HCT116 (cell line): Measurements from ENCODE around the gene ACER2. TPM values are rescaled to one million over a fixed set of nuclear protein-coding genes. Genes with fewer than 3 reads are reported as not detected.

Experiments
- ATAC-seq: fragments of 200-7000 bp; cut with Tn5 transposase; 2 replicates; pipeline ENCODE4 v1.9.1; 2020; ENCODE audit warnings: mild to moderate bottlenecking, moderate library complexity
- BruUV-seq: library from RNA; stranded (reverse); fragments of 400-500 nt; replicated peaks from 2 replicates; lab custom pipeline; 2021; lab: Mats Ljungman, UMichigan
- CTCF ChIA-PET: fragments of 300-600 bp; sonication (Branson Sonifier 250); formaldehyde crosslinking; loops from one replicate; lab custom pipeline; 2021; ENCODE audit warnings: antibody characterized with exemption; lab: Charles Lee
- POLR2A ChIA-PET: fragments of 300-600, 350-600 bp; sonication (Branson Sonifier 250); formaldehyde crosslinking; loops from one replicate; lab custom pipeline; 2021; ENCODE audit warnings: antibody characterized with exemption; lab: Charles Lee
- RAD21 ChIA-PET, 2 experiments: fragments of 300-600 bp; sonication (Branson Sonifier 250); formaldehyde crosslinking; loops; one replicate each; lab custom pipeline; 2023; ENCODE audit warnings: low total read pairs in 2 of 2; ENCODE audit not compliant: uncharacterized antibody in 2 of 2, unreplicated experiment in 2 of 2, low non-redundant PET in 1 of 2; lab: Charles Lee
- DNase-seq: peaks from one replicate; pipeline ENCODE4 v3.0.0-alpha.2; 2010; ENCODE audit warnings: low read depth, low spot score
- H2AFZ ChIP-seq: fragments of 200-600 bp; shearing (Covaris generic), sonication (generic); 2 replicates; pipeline ENCODE4 v1.6.1; 2017; ENCODE audit warnings: low read depth, mixed run types, mixed read lengths, antibody characterized with exemption, low read length; ENCODE audit not compliant: poor library complexity, severe bottlenecking
- H3K27ac ChIP-seq: 2 replicates; pipeline ENCODE4 v1.5.1; 2012; ENCODE audit warnings: low read depth, low read length
- H3K27me3 ChIP-seq: fragments of 200-600 bp; sonication (generic); 2 replicates; pipeline ENCODE4 v1.6.1; 2016; ENCODE audit warnings: mixed run types, low read length, mixed read lengths; ENCODE audit not compliant: insufficient read depth
- H3K36me3 ChIP-seq, 2 experiments: fragments of 200-500 bp in 1 of 2; fragments of 200-600 bp in 1 of 2; sonication (Bioruptor generic) in 1 of 2; sonication (generic) in 1 of 2; 2 replicates each; pipeline versions ENCODE4 v1.5.1 to v1.6.1; 2014 to 2016; ENCODE audit warnings: low read length in 2 of 2, inconsistent platforms in 1 of 2, mixed read lengths in 1 of 2, mixed run types in 1 of 2; ENCODE audit not compliant: insufficient read depth in 2 of 2, control insufficient read depth in 1 of 2
- H3K4me1 ChIP-seq, 2 experiments: fragments of 200-600 bp in 1 of 2; sonication (generic) in 1 of 2; 2 replicates each; pipeline versions ENCODE4 v1.5.1 to v1.6.1; 2012 to 2017; ENCODE audit warnings: low read length in 2 of 2, inconsistent platforms in 1 of 2, mild to moderate bottlenecking in 1 of 2, mixed read lengths in 1 of 2, mixed run types in 1 of 2, moderate library complexity in 1 of 2; ENCODE audit not compliant: insufficient read depth in 2 of 2, control insufficient read depth in 1 of 2
- H3K4me2 ChIP-seq: fragments of 200-600 bp; sonication (generic); 2 replicates; pipeline ENCODE4 v1.6.1; 2017; ENCODE audit warnings: mixed run types, low read length, mixed read lengths
- H3K4me3 ChIP-seq, 2 experiments: fragments of 200-600 bp in 1 of 2; sonication (generic) in 1 of 2; replicated peaks in 1 of 2; 2 replicates each; pipeline ENCODE4 v1.5.1; 2011 to 2016; ENCODE audit warnings: low read length in 2 of 2, control low read depth in 1 of 2, low read depth in 1 of 2, mild to moderate bottlenecking in 1 of 2, mixed read lengths in 1 of 2, mixed run types in 1 of 2
- H3K79me2 ChIP-seq: fragments of 200-600 bp; sonication (generic); 2 replicates; pipeline ENCODE4 v1.6.1; 2017; ENCODE audit warnings: mild to moderate bottlenecking, mixed run types, low read length, moderate library complexity, mixed read lengths; ENCODE audit not compliant: insufficient read depth
- H3K9ac ChIP-seq: fragments of 200-600 bp; sonication (generic); 2 replicates; pipeline ENCODE4 v1.6.1; 2016; ENCODE audit warnings: low read length, mixed read lengths
- H3K9me2 ChIP-seq: fragments of 200-600 bp; sonication (generic), shearing (Covaris generic); 2 replicates; pipeline ENCODE4 v1.6.1; 2017; ENCODE audit warnings: mixed run types, mild to moderate bottlenecking, moderate library complexity; ENCODE audit not compliant: insufficient read depth
- H3K9me3 ChIP-seq, 2 experiments: fragments of 200-500 bp in 1 of 2; fragments of 200-600 bp in 1 of 2; sonication (Bioruptor generic) in 1 of 2; sonication (generic) in 1 of 2; 2 replicates each; pipeline ENCODE4 v1.6.1; 2014 to 2017; ENCODE audit warnings: low read length in 2 of 2, mixed read lengths in 2 of 2, inconsistent platforms in 1 of 2, low read depth in 1 of 2, mild to moderate bottlenecking in 1 of 2, mixed run types in 1 of 2, moderate library complexity in 1 of 2; ENCODE audit not compliant: control insufficient read depth in 1 of 2, insufficient read depth in 1 of 2
- H4K20me1 ChIP-seq: fragments of 200-600 bp; sonication (generic), shearing (Covaris generic); 2 replicates; pipeline ENCODE4 v1.6.1; 2017; ENCODE audit warnings: mixed run types, mild to moderate bottlenecking, moderate library complexity; ENCODE audit not compliant: insufficient read depth
- EGR1 ChIP-seq: IDR thresholded peaks from 2 replicates; pipeline ENCODE4 v1.6.1; 2012; ENCODE audit warnings: low read depth
- EZH2 ChIP-seq: fragments of 200-600 bp; sonication (generic); IDR thresholded peaks from 2 replicates; pipeline ENCODE4 v1.6.1; 2017; ENCODE audit warnings: antibody characterized with exemption, mixed run types
- JUND ChIP-seq: IDR thresholded peaks from 2 replicates; pipeline ENCODE4 v1.6.1; 2012
- MAX ChIP-seq: IDR thresholded peaks from 2 replicates; pipeline ENCODE4 v1.6.1; 2012
- POLR2AphosphoS5 ChIP-seq: IDR thresholded peaks from 2 replicates; pipeline ENCODE4 v1.6.1; 2011; ENCODE audit warnings: mild to moderate bottlenecking, low read depth, low read length, moderate library complexity
- RAD21 ChIP-seq: IDR thresholded peaks from 2 replicates; pipeline ENCODE4 v1.6.1; 2012; ENCODE audit warnings: low read depth, mild to moderate bottlenecking
- TCF7L2 ChIP-seq: IDR thresholded peaks from 2 replicates; pipeline ENCODE4 v1.7.0; 2011; ENCODE audit warnings: borderline replicate concordance, inconsistent platforms; ENCODE audit not compliant: insufficient read depth, insufficient read length; ENCODE audit errors: extremely low read depth
- intact Hi-C: fragments of 100-400 bp; cut with micrococcal nuclease; formaldehyde crosslinking; loops from 2 replicates; pipeline ENCODE4 v1.10.0; 2022
- total RNA-seq: library from RNA; stranded (reverse); gene quantifications from one replicate; pipeline ENCODE4 v1.2.1, GENCODE V29; 2021; ENCODE audit not compliant: unreplicated experiment
- TF ChIP-seq, protein P1 (sequence below): IDR thresholded peaks from 2 replicates; pipeline ENCODE4 v1.6.1; 2011; ENCODE audit warnings: mild to moderate bottlenecking, low read length, moderate library complexity; ENCODE audit not compliant: insufficient replicate concordance; ENCODE audit errors: extremely low read depth

The ACER2 gene
- total RNA-seq, 1 experiment from 2014 or later = 4.3 TPM

DNA sequence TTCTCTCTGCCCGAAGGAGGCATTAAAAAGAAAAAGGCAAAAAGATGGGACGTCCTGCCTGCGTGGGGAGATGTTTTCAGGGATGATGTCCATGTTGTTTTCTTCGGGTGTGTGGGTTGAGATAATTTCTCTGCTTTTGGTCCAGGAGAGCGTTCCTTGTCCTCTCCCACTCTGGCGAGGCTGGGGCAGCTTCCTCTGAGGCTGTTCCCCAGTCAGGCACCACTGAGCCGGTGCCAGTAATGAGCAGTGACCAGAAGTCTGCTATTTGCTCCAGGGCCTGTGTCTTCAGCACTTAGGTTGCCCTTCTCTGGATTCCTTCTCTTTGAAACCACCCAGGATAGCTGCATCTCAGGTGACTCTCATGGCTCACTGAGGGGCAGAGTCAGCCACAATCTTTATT, 71.5 kb downstream of the ACER2 start:
- intact Hi-C loops = no loop called here
- Histone ChIP-seq H3K4me3 (no peak overlapping the region), H3K9ac (no peak overlapping the region), H3K4me2 (no peak overlapping the region), H3K27ac (no peak overlapping the region), H3K79me2 (no peaks in the 10 kb centered on the region), H4K20me1 (no peaks in the 10 kb centered on the region), H2AFZ (no peak overlapping the region), H3K9me2 (no peaks in the 10 kb centered on the region), H3K36me3 (no peaks in the 10 kb centered on the region), H3K27me3 (peaks cover 5% of the 10 kb centered on the region), H3K9me3 (no peaks in the 10 kb centered on the region), H3K4me1 (no peaks in the 10 kb centered on the region)
- POLR2A ChIA-PET = no interaction called here
- DNase-seq (no peak), ATAC-seq (no peak)
- no peak for TF ChIP-seq JUND
- RAD21 ChIA-PET = no interaction called here
- CTCF ChIA-PET = no interaction called here
- BruUV-seq = no TSS peak

GRCh38 chr9:19481121-19481870, 72.5 kb downstream of the ACER2 start:
- Histone ChIP-seq H2AFZ (no peak overlapping the region), H3K27ac (no peak overlapping the region), H3K4me2 (no peak overlapping the region), H3K9me3 (no peaks in the 10 kb centered on the region), H3K4me1 (no peaks in the 10 kb centered on the region), H4K20me1 (no peaks in the 10 kb centered on the region), H3K79me2 (no peaks in the 10 kb centered on the region), H3K36me3 (no peaks in the 10 kb centered on the region), H3K4me3 (no peak overlapping the region), H3K9me2 (no peaks in the 10 kb centered on the region), H3K9ac (no peak overlapping the region), H3K27me3 (peaks cover 5% of the 10 kb centered on the region)
- no peak for ATAC-seq
- ChIA-PET POLR2A (no interaction called here), CTCF (interaction anchor here (1.1 to 1.6 kb wide), 2 partner anchors 10 to 16 kb away, joined by 3 to 7 read pairs; no protein-coding TSS in a partner anchor), RAD21 (no interaction called here)
- DNase-seq = no peak
- no TSS peak for BruUV-seq
- intact Hi-C loops = no loop called here
- TF ChIP-seq TCF7L2 (no peak), POLR2AphosphoS5 (no peak), RAD21 (no peak), JUND (no peak), MAX (no peak), EZH2 (no peak), EGR1 (no peak)
- TF ChIP-seq, protein P1, sequence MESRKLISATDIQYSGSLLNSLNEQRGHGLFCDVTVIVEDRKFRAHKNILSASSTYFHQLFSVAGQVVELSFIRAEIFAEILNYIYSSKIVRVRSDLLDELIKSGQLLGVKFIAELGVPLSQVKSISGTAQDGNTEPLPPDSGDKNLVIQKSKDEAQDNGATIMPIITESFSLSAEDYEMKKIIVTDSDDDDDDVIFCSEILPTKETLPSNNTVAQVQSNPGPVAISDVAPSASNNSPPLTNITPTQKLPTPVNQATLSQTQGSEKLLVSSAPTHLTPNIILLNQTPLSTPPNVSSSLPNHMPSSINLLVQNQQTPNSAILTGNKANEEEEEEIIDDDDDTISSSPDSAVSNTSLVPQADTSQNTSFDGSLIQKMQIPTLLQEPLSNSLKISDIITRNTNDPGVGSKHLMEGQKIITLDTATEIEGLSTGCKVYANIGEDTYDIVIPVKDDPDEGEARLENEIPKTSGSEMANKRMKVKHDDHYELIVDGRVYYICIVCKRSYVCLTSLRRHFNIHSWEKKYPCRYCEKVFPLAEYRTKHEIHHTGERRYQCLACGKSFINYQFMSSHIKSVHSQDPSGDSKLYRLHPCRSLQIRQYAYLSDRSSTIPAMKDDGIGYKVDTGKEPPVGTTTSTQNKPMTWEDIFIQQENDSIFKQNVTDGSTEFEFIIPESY = no peak
